Muscle layer of duodenum (tissue), 2 donors: ENCODE results near the gene IGFBP6.
A peak's percentile ranks its signal among the peaks of the same experiment; 100 is the strongest.
"Not testable (repeated sequence)": the region's sequence is repeated elsewhere in the genome, so short reads cannot be mapped to it uniquely, and the experiment has no call there.

Experiments
- H3K27ac ChIP-seq: one replicate; pipeline ENCODE4 v1.7.0; 2013; ENCODE audit warnings: mild to moderate bottlenecking, low read length
- H3K27me3 ChIP-seq: one replicate; pipeline ENCODE4 v1.7.0; 2013; ENCODE audit warnings: low read depth, mild to moderate bottlenecking, control low read depth, low read length
- H3K36me3 ChIP-seq, 2 donors: one replicate each; pipeline ENCODE4 v1.7.0; 2013; ENCODE audit warnings: low read length in 2 of 2, control low read depth in 1 of 2, mild to moderate bottlenecking in 1 of 2; ENCODE audit not compliant: insufficient read depth in 2 of 2, control insufficient read depth in 1 of 2
- H3K4me1 ChIP-seq, 2 donors: one replicate each; pipeline ENCODE4 v1.7.0; 2013; ENCODE audit warnings: low read length in 2 of 2, mild to moderate bottlenecking in 2 of 2, control low read depth in 1 of 2, moderate library complexity in 1 of 2; ENCODE audit not compliant: insufficient read depth in 2 of 2, control insufficient read depth in 1 of 2
- H3K4me3 ChIP-seq, 2 donors: one replicate each; pipeline ENCODE4 v1.7.0; 2013; ENCODE audit warnings: low read length in 2 of 2, low read depth in 1 of 2, mild to moderate bottlenecking in 1 of 2
- H3K9me3 ChIP-seq, 2 donors: one replicate each; pipeline ENCODE4 v1.7.0; 2013; ENCODE audit warnings: low read length in 2 of 2, control low read depth in 1 of 2, mild to moderate bottlenecking in 1 of 2; ENCODE audit not compliant: control insufficient read depth in 1 of 2
- donor health status: healthy.

The IGFBP6 gene

GRCh38 chr12:53102883-53103807 is 5.7 kb downstream of the IGFBP6 start, which contains the start of gene SOAT2:
SOAT2 (plus strand) TSS chr12:53103486; CDS start chr12:53103578, 92 bp downstream.
- Histone ChIP-seq H3K27me3 (no peaks in the 10 kb centered on the region), H3K9me3 (no peaks in the 10 kb centered on the region), H3K36me3 (peaks cover 0 to 5% of the 10 kb centered on the region in 2 donors), H3K4me3 (no peak within 1 kb of the TSS), H3K4me1 (peaks cover 17 to 18% of the 10 kb centered on the region in 2 donors), H3K27ac (peak within 1 kb of the TSS; percentile 6)

GRCh38 chr12:53103860-53104305 is 6.4 kb downstream of the IGFBP6 start:
- peaks cover 12 to 18% of the 10 kb centered on the region in 2 donors for H3K4me1 ChIP-seq
- no peak overlapping the region for H3K27ac ChIP-seq
- no peaks in the 10 kb centered on the region for H3K27me3 ChIP-seq
- H3K9me3 ChIP-seq, result no peaks in the 10 kb centered on the region
- H3K36me3 ChIP-seq, result peaks cover 0 to 5% of the 10 kb centered on the region in 2 donors
- no peak overlapping the region for H3K4me3 ChIP-seq

GRCh38 chr12:53105256-53105655 is 7.8 kb downstream of the IGFBP6 start:
- Histone ChIP-seq H3K4me3 (no peak overlapping the region), H3K36me3 (peaks cover 0 to 5% of the 10 kb centered on the region in 2 donors), H3K9me3 (no peaks in the 10 kb centered on the region), H3K27me3 (no peaks in the 10 kb centered on the region), H3K4me1 (peaks cover 6 to 18% of the 10 kb centered on the region in 2 donors), H3K27ac (no peak overlapping the region)

GRCh38 chr12:53105712-53106439 is 8.4 kb downstream of the IGFBP6 start:
- Histone ChIP-seq H3K4me3 (no peak overlapping the region), H3K27ac (no peak overlapping the region), H3K4me1 (peaks cover 6 to 18% of the 10 kb centered on the region in 2 donors), H3K9me3 (no peaks in the 10 kb centered on the region), H3K27me3 (no peaks in the 10 kb centered on the region), H3K36me3 (peaks cover 0 to 2% of the 10 kb centered on the region in 2 donors)

GRCh38 chr12:53107122-53107521 is 9.7 kb downstream of the IGFBP6 start:
- H3K36me3 ChIP-seq, result no peaks in the 10 kb centered on the region
- H3K4me1 ChIP-seq, result peaks cover 6 to 18% of the 10 kb centered on the region in 2 donors
- H3K27me3 ChIP-seq, result no peaks in the 10 kb centered on the region
- H3K27ac ChIP-seq, result no peak overlapping the region
- H3K4me3 ChIP-seq, result no peak overlapping the region
- no peaks in the 10 kb centered on the region for H3K9me3 ChIP-seq

GRCh38 chr12:53112431-53112830 is 15.0 kb downstream of the IGFBP6 start:
- not testable (repeated sequence) for H3K4me1 ChIP-seq, H3K36me3 ChIP-seq, H3K27me3 ChIP-seq, H3K9me3 ChIP-seq, H3K27ac ChIP-seq, H3K4me3 ChIP-seq

- no peak overlapping the region for H3K4me3 ChIP-seq
- no peaks in the 10 kb centered on the region for H3K4me1 ChIP-seq
- no peaks in the 10 kb centered on the region for H3K27me3 ChIP-seq
- H3K9me3 ChIP-seq, result no peaks in the 10 kb centered on the region
- H3K27ac ChIP-seq, result no peak overlapping the region
- no peaks in the 10 kb centered on the region for H3K36me3 ChIP-seq
These were observed 15.8 kb downstream of the IGFBP6 start for GRCh38 chr12:53113136-53113705.

GRCh38 chr12:53113951-53114350 is 16.5 kb downstream of the IGFBP6 start:
- Histone ChIP-seq H3K4me3 (no peak overlapping the region), H3K27ac (no peak overlapping the region), H3K4me1 (no peaks in the 10 kb centered on the region), H3K9me3 (no peaks in the 10 kb centered on the region), H3K36me3 (no peaks in the 10 kb centered on the region), H3K27me3 (no peaks in the 10 kb centered on the region)

- H3K27ac ChIP-seq, result no peak overlapping the region
- no peaks in the 10 kb centered on the region for H3K9me3 ChIP-seq
- H3K4me3 ChIP-seq, result no peak overlapping the region
- no peaks in the 10 kb centered on the region for H3K36me3 ChIP-seq
- H3K4me1 ChIP-seq, result no peaks in the 10 kb centered on the region
- no peaks in the 10 kb centered on the region for H3K27me3 ChIP-seq
These were observed 17.8 kb downstream of the IGFBP6 start for GRCh38 chr12:53115112-53115890.

- H3K27me3 ChIP-seq, result no peaks in the 10 kb centered on the region
- no peak overlapping the region for H3K27ac ChIP-seq
- H3K4me1 ChIP-seq, result no peaks in the 10 kb centered on the region
- no peaks in the 10 kb centered on the region for H3K9me3 ChIP-seq
- H3K36me3 ChIP-seq, result no peaks in the 10 kb centered on the region
- H3K4me3 ChIP-seq, result no peak overlapping the region
These were observed 18.6 kb downstream of the IGFBP6 start for GRCh38 chr12:53115891-53116648.
